Prostate gland (tissue), 2 donors: Measurements from ENCODE around the gene WASF3. TPM values are rescaled to one million over a fixed set of nuclear protein-coding genes. Genes with fewer than 3 reads are reported as not detected.

Experiments used
- DNase-seq: peaks from one replicate; pipeline ENCODE4 v3.0.0-alpha.2; 2019; ENCODE audit warnings: low spot score
- H3K27ac ChIP-seq, 2 donors: fragments of 200-600 bp; sonication (generic); 2 replicates each; pipeline ENCODE4 v1.5.1; 2017 to 2019
- H3K27me3 ChIP-seq: fragments of 200-600 bp; sonication (generic); replicated peaks from 2 replicates; pipeline ENCODE4 v1.5.1; 2019; ENCODE audit not compliant: insufficient read depth
- H3K36me3 ChIP-seq, 2 donors: fragments of 200-600 bp; sonication (generic); 1 replicate in 1 of 2; 2 replicates in 1 of 2; pipeline versions ENCODE4 v1.5.1 to v1.8.1; 2017 to 2019
- H3K4me1 ChIP-seq: fragments of 200-600 bp; sonication (generic); replicated peaks from 2 replicates; pipeline ENCODE4 v1.5.1; 2019
- H3K4me3 ChIP-seq, 2 donors: fragments of 200-600 bp; sonication (generic); 2 replicates each; pipeline ENCODE4 v1.5.1; 2017 to 2019
- H3K9me3 ChIP-seq: fragments of 200-600 bp; sonication (generic); 2 replicates; pipeline ENCODE4 v1.5.1; 2017
- POLR2A ChIP-seq: fragments of 450-650 bp; IDR thresholded peaks from one replicate; pipeline ENCODE4 v1.6.1; 2016; ENCODE audit warnings: antibody characterized with exemption, mild to moderate bottlenecking
- POLR2AphosphoS5 ChIP-seq: sonication (generic); formaldehyde crosslinking; IDR thresholded peaks from one replicate; pipeline ENCODE4 v1.6.1; 2017; ENCODE audit warnings: antibody characterized with exemption
- WGBS: methylation state at CpG from one replicate; pipeline ENCODE4 v1.1.5; 2018; 5-methylcytosine and 5-hydroxymethylcytosine counted together
- intact Hi-C: fragments of 100-400 bp; cut with DNase I; formaldehyde crosslinking; loops from one replicate; pipeline ENCODE4 v1.14.2; 2022
- total RNA-seq, 2 donors: library from RNA; depleted of rRNA; stranded (reverse); fragments of >200 nt; gene quantifications; one replicate each; pipeline ENCODE4 v1.1.0, GENCODE V29; 2016
- TF ChIP-seq, protein P1 (sequence below), 4 experiments: fragments of 200-600 bp in 2 of 4; fragments of 450-650 bp in 2 of 4; sonication (generic) in 2 of 4; IDR thresholded peaks; 1 replicate in 3 of 4; 2 replicates in 1 of 4; pipeline ENCODE4 v1.5.1; 2016 to 2019; ENCODE audit warnings: antibody characterized with exemption in 4 of 4, mild to moderate bottlenecking in 2 of 4, moderate library complexity in 2 of 4

WASF3 gene
- total RNA-seq, 2 donors from 2014 or later: 10.3 to 23.0 TPM

- TF ChIP-seq POLR2AphosphoS5 (no peak), POLR2A (no peak)
- TF ChIP-seq, protein P1, sequence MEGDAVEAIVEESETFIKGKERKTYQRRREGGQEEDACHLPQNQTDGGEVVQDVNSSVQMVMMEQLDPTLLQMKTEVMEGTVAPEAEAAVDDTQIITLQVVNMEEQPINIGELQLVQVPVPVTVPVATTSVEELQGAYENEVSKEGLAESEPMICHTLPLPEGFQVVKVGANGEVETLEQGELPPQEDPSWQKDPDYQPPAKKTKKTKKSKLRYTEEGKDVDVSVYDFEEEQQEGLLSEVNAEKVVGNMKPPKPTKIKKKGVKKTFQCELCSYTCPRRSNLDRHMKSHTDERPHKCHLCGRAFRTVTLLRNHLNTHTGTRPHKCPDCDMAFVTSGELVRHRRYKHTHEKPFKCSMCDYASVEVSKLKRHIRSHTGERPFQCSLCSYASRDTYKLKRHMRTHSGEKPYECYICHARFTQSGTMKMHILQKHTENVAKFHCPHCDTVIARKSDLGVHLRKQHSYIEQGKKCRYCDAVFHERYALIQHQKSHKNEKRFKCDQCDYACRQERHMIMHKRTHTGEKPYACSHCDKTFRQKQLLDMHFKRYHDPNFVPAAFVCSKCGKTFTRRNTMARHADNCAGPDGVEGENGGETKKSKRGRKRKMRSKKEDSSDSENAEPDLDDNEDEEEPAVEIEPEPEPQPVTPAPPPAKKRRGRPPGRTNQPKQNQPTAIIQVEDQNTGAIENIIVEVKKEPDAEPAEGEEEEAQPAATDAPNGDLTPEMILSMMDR (IDR thresholded peaks at IDR 0.05): no peak
- WGBS: 65% methylated on average over 5 of the region's 5 CpGs
- Histone ChIP-seq H3K4me3 (no peak overlapping the region), H3K36me3 (no peaks in the 10 kb centered on the region), H3K9me3 (no peaks in the 10 kb centered on the region), H3K4me1 (no peaks in the 10 kb centered on the region), H3K27me3 (no peaks in the 10 kb centered on the region), H3K27ac (no peak overlapping the region)
- DNase-seq: no peak
- intact Hi-C loops: no loop called here
Observed at GRCh38 chr13:26541041-26541440, 16.4 kb upstream of the WASF3 start.

DNA sequence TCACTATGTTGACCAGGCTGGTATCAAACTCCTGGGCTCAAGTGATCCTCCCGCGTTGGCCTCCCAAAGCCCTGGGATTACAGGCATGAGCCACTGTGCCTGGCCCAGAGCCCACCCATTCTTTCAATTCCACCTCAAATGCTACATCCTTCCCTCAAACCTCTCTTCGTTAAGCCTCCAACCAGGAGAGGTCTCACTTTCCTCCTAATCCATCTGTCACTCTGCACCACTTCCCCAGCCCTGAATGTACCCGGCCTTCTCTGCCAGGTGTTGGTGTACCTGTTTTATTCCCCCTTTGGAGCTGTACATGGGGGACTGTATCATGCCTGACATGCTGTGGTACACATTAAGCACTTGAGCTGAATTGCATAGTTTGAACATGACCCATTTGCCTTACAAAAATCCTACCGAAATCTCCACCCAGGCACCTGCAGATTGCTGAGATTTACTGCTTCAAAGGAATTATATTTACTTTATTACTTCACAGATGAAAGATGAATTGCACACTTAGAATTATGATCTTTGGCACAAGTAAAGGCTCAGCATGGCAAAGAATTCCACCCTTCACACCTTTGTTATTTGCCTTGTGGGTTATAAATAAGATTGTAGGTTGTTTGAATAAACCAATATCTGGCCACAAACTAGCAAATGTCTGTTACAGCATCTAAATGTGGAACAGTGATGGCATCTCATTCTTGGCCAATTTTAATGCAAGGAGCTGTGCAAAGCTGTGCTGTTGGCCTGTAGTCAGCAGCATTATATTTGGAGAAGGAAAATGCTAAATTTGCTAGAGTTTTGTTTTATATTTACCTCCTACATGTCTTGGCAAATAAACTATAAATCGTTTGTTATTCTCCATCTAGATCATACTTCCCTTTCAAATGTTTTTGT is 15.6 kb upstream of the WASF3 start:
- DNase-seq: no peak
- H3K4me3 ChIP-seq: no peak overlapping the region
- H3K27me3 ChIP-seq: no peaks in the 10 kb centered on the region
- no peaks in the 10 kb centered on the region for H3K4me1 ChIP-seq
- H3K9me3 ChIP-seq: no peaks in the 10 kb centered on the region
- intact Hi-C loops: no loop called here
- no peak overlapping the region for H3K27ac ChIP-seq
- WGBS: 62% methylated on average over 6 of the region's 6 CpGs
- no peak for TF ChIP-seq POLR2AphosphoS5
- TF ChIP-seq, protein P1 (IDR thresholded peaks at IDR 0.05): no peak
- no peak for TF ChIP-seq POLR2A
- H3K36me3 ChIP-seq: no peaks in the 10 kb centered on the region

DNA sequence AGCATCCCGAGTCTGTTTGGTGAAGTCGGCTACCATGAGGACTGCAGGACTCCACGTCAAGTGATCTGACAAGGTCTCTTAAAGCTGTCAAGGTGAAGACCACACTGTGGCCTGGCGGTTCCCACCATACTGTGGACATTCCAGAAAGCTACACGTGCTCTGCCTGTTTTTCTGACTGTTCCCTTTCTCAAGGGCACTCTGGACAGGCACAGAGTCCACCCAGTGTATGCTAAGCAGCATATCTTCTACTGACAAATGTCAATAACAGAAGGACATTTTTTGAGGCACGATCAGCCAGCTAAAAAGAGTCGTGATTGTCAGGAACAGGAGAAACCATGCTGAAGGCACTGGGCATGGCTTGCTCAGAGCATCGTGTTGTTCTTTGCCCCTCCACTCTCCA is 12.8 kb upstream of the WASF3 start:
- 67% methylated on average over 8 of the region's 8 CpGs for WGBS

GRCh38 chr13:26548205-26548765 is 9.2 kb upstream of the WASF3 start:
- Histone ChIP-seq H3K4me1 (no peaks in the 10 kb centered on the region), H3K27me3 (no peaks in the 10 kb centered on the region)
- intact Hi-C loops: no loop called here

More for the DNA sequence above, 12.8 kb upstream of the WASF3 start:
- TF ChIP-seq POLR2A: no peak
- no peak for TF ChIP-seq POLR2AphosphoS5
- TF ChIP-seq, protein P1 (IDR thresholded peaks at IDR 0.05): no peak
- H3K4me1 ChIP-seq: no peaks in the 10 kb centered on the region
- no peaks in the 10 kb centered on the region for H3K27me3 ChIP-seq
- no peaks in the 10 kb centered on the region for H3K36me3 ChIP-seq
- intact Hi-C loops: no loop called here
- H3K27ac ChIP-seq: no peak overlapping the region
- no peak overlapping the region for H3K4me3 ChIP-seq
- H3K9me3 ChIP-seq: no peaks in the 10 kb centered on the region
- DNase-seq: no peak

More at GRCh38 chr13:26548205-26548765, 9.2 kb upstream of the WASF3 start:
- H3K4me3 ChIP-seq: no peak overlapping the region
- H3K27ac ChIP-seq: no peak overlapping the region
- H3K36me3 ChIP-seq: no peaks in the 10 kb centered on the region
- H3K9me3 ChIP-seq: no peaks in the 10 kb centered on the region
- DNase-seq: no peak
- TF ChIP-seq POLR2A (no peak), POLR2AphosphoS5 (no peak)
- TF ChIP-seq, protein P1 (IDR thresholded peaks at IDR 0.05): no peak
- 43% methylated on average over 5 of the region's 5 CpGs for WGBS
